Stomach (tissue), 9 donors: ENCODE results near the gene GSX2. TPM values are rescaled to one million over a fixed set of nuclear protein-coding genes. Genes with fewer than 3 reads are reported as not detected.

Experiments
- DNase-seq, 2 donors: peaks; one replicate each; pipeline versions ENCODE4 v3.0.0 to v3.0.0-alpha.2; 2013 to 2019
- H3K27ac ChIP-seq, 5 donors: fragments of 200-600 bp in 4 of 5; sonication (generic) in 4 of 5; one replicate each; pipeline ENCODE4 v1.5.1; 2013 to 2019; ENCODE audit warnings: mild to moderate bottlenecking in 1 of 5, moderate library complexity in 1 of 5
- H3K27me3 ChIP-seq, 3 donors: fragments of 200-600 bp; sonication (generic); one replicate each; pipeline ENCODE4 v1.5.1; 2017 to 2019; ENCODE audit warnings: mixed run types in 1 of 3
- H3K36me3 ChIP-seq, 4 donors: fragments of 200-600 bp; sonication (generic); 1 replicate in 3 of 4; 2 replicates in 1 of 4; pipeline ENCODE4 v1.5.1; 2016 to 2019
- H3K4me1 ChIP-seq, 4 donors: fragments of 200-600 bp; sonication (generic); one replicate each; pipeline ENCODE4 v1.5.1; 2016 to 2019
- H3K4me3 ChIP-seq, 4 donors: fragments of 200-600 bp; sonication (generic) in 3 of 4; one replicate each; pipeline ENCODE4 v1.5.1; 2016 to 2019; ENCODE audit warnings: mild to moderate bottlenecking in 1 of 4
- H3K9me3 ChIP-seq, 4 donors: fragments of 200-600 bp; sonication (generic); one replicate each; pipeline ENCODE4 v1.5.1; 2016 to 2019
- CTCF ChIP-seq, 7 experiments: fragments of 450-650 bp in 4 of 7; fragments of 200-600 bp in 3 of 7; sonication (generic) in 3 of 7; IDR thresholded peaks; one replicate each; pipeline ENCODE4 v1.5.1; 2016 to 2019; ENCODE audit warnings: antibody characterized with exemption in 7 of 7, control low read depth in 2 of 7, mild to moderate bottlenecking in 1 of 7
- EP300 ChIP-seq: sonication (generic); formaldehyde crosslinking; IDR thresholded peaks from one replicate; pipeline ENCODE4 v1.6.1; 2017; ENCODE audit warnings: antibody characterized with exemption
- POLR2A ChIP-seq, 4 donors: fragments of 450-650 bp; IDR thresholded peaks; one replicate each; pipeline ENCODE4 v1.6.1; 2016; ENCODE audit warnings: antibody characterized with exemption in 4 of 4, control low read depth in 2 of 4, mild to moderate bottlenecking in 1 of 4, moderate library complexity in 1 of 4
- POLR2AphosphoS5 ChIP-seq, 3 donors: sonication (generic); formaldehyde crosslinking; IDR thresholded peaks; one replicate each; pipeline ENCODE4 v1.6.1; 2016; ENCODE audit warnings: antibody characterized with exemption in 3 of 3
- WGBS, 5 donors: extraction: QIAGEN DNeasy Blood & Tissue Kit in 3 of 5; methylation state at CpG; one replicate each; pipeline versions ENCODE4 v1.1.5 to v1.1.7; 2013 to 2018; 5-methylcytosine and 5-hydroxymethylcytosine counted together
- intact Hi-C: fragments of 100-400 bp; cut with DNase I; formaldehyde crosslinking; loops from one replicate; pipeline ENCODE4 v1.15.1; 2023; ENCODE audit warnings: low total_unique reads
- polyA plus RNA-seq, 3 donors: library from polyadenylated mRNA; stranded (reverse); fragments of 200-250 nt; gene quantifications; one replicate each; pipeline ENCODE4 v1.2.3, GENCODE V29; 2013
- total RNA-seq, 5 donors: library from RNA; depleted of rRNA; stranded (reverse); fragments of >200 nt; gene quantifications; one replicate each; pipeline versions ENCODE4 v1.1.0 to v1.2.3, GENCODE V29; 2014 to 2016
- donor health status: healthy with polysubstance abuse.
- donor health status: Bipolar disorder and iron deficiency.
- donor health status: healthy.

The GSX2 gene
- total and polyA plus RNA-seq, 8 donors, result not detected

GRCh38 chr4:54100595-54101189 is 729 bp downstream of the GSX2 start:
- Histone ChIP-seq H3K9me3 (no peaks in the 10 kb centered on the region), H3K4me1 (peaks cover 32 to 43% (median 37%) of the 10 kb centered on the region in 4 donors), H3K27me3 (peaks cover 39 to 100% (median 95%) of the 10 kb centered on the region in 3 donors), H3K27ac (no peak overlapping the region), H3K36me3 (no peaks in the 10 kb centered on the region), H3K4me3 (peak overlapping the region; percentile 27 to 47 (median 36))
- no peak for TF ChIP-seq POLR2A (IDR thresholded peaks at IDR 0.05)
- TF ChIP-seq CTCF (IDR thresholded peaks at IDR 0.05), result no peak
- TF ChIP-seq EP300, result no peak
- TF ChIP-seq POLR2AphosphoS5 (IDR thresholded peaks at IDR 0.05), result no peak
- WGBS, 5 donors, result 1 to 9% (median 2%) methylated on average over 9 to 46 of the region's 46 CpGs
- DNase-seq, result no peak
- intact Hi-C loops, result no loop called here

GRCh38 chr4:54101190-54102041 is 1.5 kb downstream of the GSX2 start:
- intact Hi-C loops, result no loop called here
- Histone ChIP-seq H3K9me3 (no peaks in the 10 kb centered on the region), H3K4me3 (peak overlapping the region in 3 of 4 donors; percentile 34 to 47 (median 37)), H3K27me3 (peaks cover 39 to 100% (median 89%) of the 10 kb centered on the region in 3 donors), H3K4me1 (peaks cover 32 to 43% (median 37%) of the 10 kb centered on the region in 4 donors), H3K36me3 (no peaks in the 10 kb centered on the region), H3K27ac (no peak overlapping the region)
- TF ChIP-seq EP300 (no peak), CTCF (IDR thresholded peaks at IDR 0.05) (no peak), POLR2AphosphoS5 (IDR thresholded peaks at IDR 0.05) (no peak), POLR2A (IDR thresholded peaks at IDR 0.05) (no peak)
- WGBS, 5 donors, result 4 to 19% (median 11%) methylated on average over 49 to 50 of the region's 50 CpGs
- no peak for DNase-seq

- Histone ChIP-seq H3K4me1 (peaks cover 32 to 43% (median 37%) of the 10 kb centered on the region in 4 donors), H3K4me3 (no peak overlapping the region), H3K27me3 (peaks cover 39 to 100% (median 86%) of the 10 kb centered on the region in 3 donors), H3K9me3 (no peaks in the 10 kb centered on the region), H3K36me3 (no peaks in the 10 kb centered on the region), H3K27ac (no peak overlapping the region)
- no peak for TF ChIP-seq CTCF (IDR thresholded peaks at IDR 0.05)
- no peak for TF ChIP-seq EP300
- TF ChIP-seq POLR2A (IDR thresholded peaks at IDR 0.05), result no peak
- intact Hi-C loops, result no loop called here
- WGBS, 5 donors, result 28 to 35% (median 32%) methylated on average over 6 of the region's 6 CpGs
- no peak for DNase-seq
Measured at GRCh38 chr4:54102531-54103106, 2.7 kb downstream of the GSX2 start.

GRCh38 chr4:54103190-54103574 is 3.2 kb downstream of the GSX2 start:
- Histone ChIP-seq H3K36me3 (no peaks in the 10 kb centered on the region), H3K9me3 (no peaks in the 10 kb centered on the region), H3K4me1 (peaks cover 32 to 45% (median 39%) of the 10 kb centered on the region in 4 donors), H3K27me3 (peaks cover 39 to 100% (median 86%) of the 10 kb centered on the region in 3 donors), H3K27ac (peak overlapping the region in 1 of 5 donors; percentile 11), H3K4me3 (peak overlapping the region in 1 of 4 donors; percentile 24)
- DNase-seq, result no peak
- 8 to 17% (median 16%) methylated on average over 8 of the region's 8 CpGs for WGBS, 5 donors
- intact Hi-C loops, result no loop called here
- TF ChIP-seq EP300, result no peak
- no peak for TF ChIP-seq CTCF (IDR thresholded peaks at IDR 0.05)
- no peak for TF ChIP-seq POLR2A (IDR thresholded peaks at IDR 0.05)
- TF ChIP-seq POLR2AphosphoS5 (IDR thresholded peaks at IDR 0.05), result no peak
